ENCODE results near the gene NR1D2. TPM values are rescaled to one million over a fixed set of nuclear protein-coding genes. Genes with fewer than 3 reads are reported as not detected.
A peak's percentile ranks its signal among the peaks of the same experiment; 100 is the strongest.
"Not testable (repeated sequence)": the region's sequence is repeated elsewhere in the genome, so short reads cannot be mapped to it uniquely, and the experiment has no call there.

The NR1D2 gene
- total RNA-seq, 1 donor from 2014 or later, result 26.4 TPM

- TF ChIP-seq CTCF (IDR thresholded peaks at IDR 0.05), result peak; percentile 53
- peak; percentile 98 for DNase-seq (ENCODE audit: extremely low spot score, unreplicated experiment)
- Mint-ChIP-seq H3K9me3 (ENCODE audit: unreplicated experiment) (no peaks in the 10 kb centered on the region), H3K27ac (ENCODE audit: unreplicated experiment) (peak within 1 kb of the TSS; percentile 89), H3K4me1 (ENCODE audit: unreplicated experiment) (peaks cover 54% of the 10 kb centered on the region), H3K4me3 (ENCODE audit: unreplicated experiment) (peak within 1 kb of the TSS; percentile 93), H3K27me3 (ENCODE audit: unreplicated experiment) (no peaks in the 10 kb centered on the region), H3K36me3 (ENCODE audit: unreplicated experiment) (peaks cover 40% of the 10 kb centered on the region)
Measured at GRCh38 chr3:23916886-23917678, 28.0 kb upstream of the NR1D2 start, which contains the start of the genes NKIRAS1 and RPL15. NKIRAS1 (minus strand) TSS chr3:23916990; CDS start chr3:23910904, 6,086 bp downstream. RPL15 (plus strand) TSS chr3:23917132; CDS start chr3:23917860, 728 bp downstream.

DNA sequence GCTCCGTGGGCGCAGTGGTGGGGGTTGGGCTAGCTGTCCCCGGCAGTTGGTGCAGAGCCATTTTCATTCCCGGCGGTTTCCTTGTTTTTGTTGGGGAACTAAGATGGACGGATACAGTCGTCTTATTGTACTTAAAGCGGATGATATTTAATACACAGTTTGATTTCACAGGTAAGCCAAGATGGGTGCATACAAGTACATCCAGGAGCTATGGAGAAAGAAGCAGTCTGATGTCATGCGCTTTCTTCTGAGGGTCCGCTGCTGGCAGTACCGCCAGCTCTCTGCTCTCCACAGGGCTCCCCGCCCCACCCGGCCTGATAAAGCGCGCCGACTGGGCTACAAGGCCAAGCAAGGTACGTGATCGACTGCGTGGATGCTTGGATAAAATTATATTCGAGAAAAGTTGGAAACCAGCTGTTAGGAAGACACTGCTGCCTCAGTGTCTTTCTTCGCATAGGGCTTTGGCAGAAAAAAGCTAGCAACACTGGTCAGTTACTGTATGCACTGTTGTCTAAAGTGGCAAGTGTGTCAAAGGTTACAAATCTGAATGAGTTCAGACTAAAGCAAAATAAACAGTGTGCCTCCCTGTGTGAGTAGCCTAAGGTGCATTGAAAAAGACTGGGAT, 27.3 kb upstream of the NR1D2 start:
- H3K9me3 Mint-ChIP-seq (ENCODE audit: unreplicated experiment); H3K27me3 Mint-ChIP-seq (ENCODE audit: unreplicated experiment); DNase-seq (ENCODE audit: extremely low spot score, unreplicated experiment): not testable (repeated sequence)
- peak overlapping the region; percentile 89 for H3K27ac Mint-ChIP-seq (ENCODE audit: unreplicated experiment)
- peaks cover 55% of the 10 kb centered on the region for H3K4me1 Mint-ChIP-seq (ENCODE audit: unreplicated experiment)
- peaks cover 38% of the 10 kb centered on the region for H3K36me3 Mint-ChIP-seq (ENCODE audit: unreplicated experiment)
- peak overlapping the region; percentile 93 for H3K4me3 Mint-ChIP-seq (ENCODE audit: unreplicated experiment)

DNA sequence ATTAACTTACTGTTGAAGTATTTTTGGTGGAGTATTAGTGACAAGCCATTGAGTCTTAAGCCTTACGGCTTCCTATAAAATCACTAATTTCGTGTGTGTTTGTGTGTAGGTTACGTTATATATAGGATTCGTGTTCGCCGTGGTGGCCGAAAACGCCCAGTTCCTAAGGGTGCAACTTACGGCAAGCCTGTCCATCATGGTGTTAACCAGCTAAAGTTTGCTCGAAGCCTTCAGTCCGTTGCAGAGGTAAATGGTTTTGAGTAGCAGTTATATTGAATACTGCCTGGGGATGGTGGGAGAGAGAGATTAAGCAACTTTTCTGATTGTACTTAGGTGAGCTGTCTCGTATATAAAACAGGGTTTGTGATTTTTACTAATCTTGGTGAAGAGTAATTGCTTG, 26.8 kb upstream of the NR1D2 start:
- H3K27me3 Mint-ChIP-seq (ENCODE audit: unreplicated experiment); H3K9me3 Mint-ChIP-seq (ENCODE audit: unreplicated experiment); DNase-seq (ENCODE audit: extremely low spot score, unreplicated experiment): not testable (repeated sequence)
- H3K27ac Mint-ChIP-seq (ENCODE audit: unreplicated experiment), result peak overlapping the region; percentile 89
- peaks cover 38% of the 10 kb centered on the region for H3K36me3 Mint-ChIP-seq (ENCODE audit: unreplicated experiment)
- peaks cover 61% of the 10 kb centered on the region for H3K4me1 Mint-ChIP-seq (ENCODE audit: unreplicated experiment)
- peak overlapping the region; percentile 93 for H3K4me3 Mint-ChIP-seq (ENCODE audit: unreplicated experiment)

- Mint-ChIP-seq H3K9me3 (ENCODE audit: unreplicated experiment) (no peaks in the 10 kb centered on the region), H3K4me1 (ENCODE audit: unreplicated experiment) (peaks cover 67% of the 10 kb centered on the region), H3K4me3 (ENCODE audit: unreplicated experiment) (no peak overlapping the region), H3K27ac (ENCODE audit: unreplicated experiment) (no peak overlapping the region), H3K27me3 (ENCODE audit: unreplicated experiment) (no peaks in the 10 kb centered on the region), H3K36me3 (ENCODE audit: unreplicated experiment) (peaks cover 35% of the 10 kb centered on the region)
- DNase-seq (ENCODE audit: extremely low spot score, unreplicated experiment), result no peak
- TF ChIP-seq CTCF (IDR thresholded peaks at IDR 0.05), result no peak
Measured at GRCh38 chr3:23919628-23920027, 25.5 kb upstream of the NR1D2 start.

DNA sequence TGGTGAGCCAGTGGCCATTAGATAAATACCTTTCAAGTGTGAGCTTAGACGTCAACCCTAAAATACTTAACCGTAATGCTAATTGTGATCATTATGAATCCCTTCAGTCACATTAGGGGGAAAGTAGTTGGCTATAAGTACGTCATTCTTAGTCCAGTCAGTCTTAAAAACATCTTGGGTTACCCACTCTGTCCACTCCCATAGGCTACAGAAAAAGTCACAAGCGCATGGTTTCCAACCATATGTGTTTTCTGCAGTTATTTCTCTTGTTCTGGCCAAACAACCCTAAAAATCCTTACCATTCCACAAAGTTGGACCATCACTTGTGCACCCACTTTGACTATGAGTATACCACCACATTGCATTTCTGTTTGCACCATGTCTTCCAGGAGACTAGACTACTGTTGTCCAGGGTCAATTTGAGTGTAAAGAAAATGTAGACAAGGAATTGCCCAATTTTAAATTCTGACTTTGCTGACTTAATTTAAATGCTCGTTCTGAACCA, 24.9 kb upstream of the NR1D2 start:
- Mint-ChIP-seq H3K4me1 (ENCODE audit: unreplicated experiment) (peaks cover 64% of the 10 kb centered on the region), H3K27me3 (ENCODE audit: unreplicated experiment) (no peaks in the 10 kb centered on the region), H3K4me3 (ENCODE audit: unreplicated experiment) (no peak overlapping the region), H3K36me3 (ENCODE audit: unreplicated experiment) (peaks cover 35% of the 10 kb centered on the region), H3K27ac (ENCODE audit: unreplicated experiment) (peak overlapping the region; percentile 36), H3K9me3 (ENCODE audit: unreplicated experiment) (no peaks in the 10 kb centered on the region)
- DNase-seq (ENCODE audit: extremely low spot score, unreplicated experiment), result no peak
- no peak for TF ChIP-seq CTCF (IDR thresholded peaks at IDR 0.05)

- Mint-ChIP-seq H3K27ac (ENCODE audit: unreplicated experiment) (peak overlapping the region; percentile 50), H3K4me1 (ENCODE audit: unreplicated experiment) (peaks cover 56% of the 10 kb centered on the region), H3K27me3 (ENCODE audit: unreplicated experiment) (no peaks in the 10 kb centered on the region), H3K4me3 (ENCODE audit: unreplicated experiment) (no peak overlapping the region), H3K36me3 (ENCODE audit: unreplicated experiment) (peaks cover 35% of the 10 kb centered on the region), H3K9me3 (ENCODE audit: unreplicated experiment) (no peaks in the 10 kb centered on the region)
- TF ChIP-seq CTCF (IDR thresholded peaks at IDR 0.05), result no peak
- DNase-seq (ENCODE audit: extremely low spot score, unreplicated experiment), result no peak
Measured at GRCh38 chr3:23921052-23921511, 24.0 kb upstream of the NR1D2 start.

All from osteocyte (in vitro differentiated cells).